Measurements from ENCODE around the gene PLA1A.
A peak's percentile ranks its signal among the peaks of the same experiment; 100 is the strongest.

PLA1A gene

GRCh38 chr3:119609301-119609700 is 11.6 kb downstream of the PLA1A start:
- no peak for DNase-seq

- DNase-seq: no peak
Measured at GRCh38 chr3:119611664-119612063, 14.0 kb downstream of the PLA1A start.

- no peak for DNase-seq
Measured at GRCh38 chr3:119613201-119613600, 15.5 kb downstream of the PLA1A start.

GRCh38 chr3:119613872-119614271 is 16.2 kb downstream of the PLA1A start:
- no peak for DNase-seq

- no peak for DNase-seq
Measured at GRCh38 chr3:119616056-119616455, 18.4 kb downstream of the PLA1A start.

- no peak for DNase-seq
Measured at GRCh38 chr3:119619094-119619493, 21.4 kb downstream of the PLA1A start.

- no peak for DNase-seq
Measured at GRCh38 chr3:119620899-119621298, 23.2 kb downstream of the PLA1A start.

- DNase-seq: no peak
Measured at GRCh38 chr3:119624002-119624720, 26.5 kb downstream of the PLA1A start.

GRCh38 chr3:119625451-119626153 is 27.9 kb downstream of the PLA1A start:
- no peak for DNase-seq

GRCh38 chr3:119626196-119626595 is 28.5 kb downstream of the PLA1A start:
- no peak for DNase-seq

- DNase-seq: peak; percentile 34
Measured at GRCh38 chr3:119627461-119627860, 29.8 kb downstream of the PLA1A start.

- peak; percentile 26 for DNase-seq
Measured at GRCh38 chr3:119628390-119628789, 30.7 kb downstream of the PLA1A start.

- DNase-seq: peak; percentile 35
Measured at GRCh38 chr3:119628816-119629445, 31.2 kb downstream of the PLA1A start.

- DNase-seq: no peak
Measured at GRCh38 chr3:119630128-119630879, 32.6 kb downstream of the PLA1A start.

- DNase-seq: no peak
Measured at GRCh38 chr3:119630880-119631329, 33.2 kb downstream of the PLA1A start.

- no peak for DNase-seq
Measured at GRCh38 chr3:119631516-119631915, 33.8 kb downstream of the PLA1A start.

GRCh38 chr3:119632216-119632615 is 34.5 kb downstream of the PLA1A start:
- no peak for DNase-seq

GRCh38 chr3:119632829-119633228 is 35.1 kb downstream of the PLA1A start:
- DNase-seq: no peak

GRCh38 chr3:119635719-119636118 is 38.0 kb downstream of the PLA1A start:
- no peak for DNase-seq

GRCh38 chr3:119636249-119636648 is 38.6 kb downstream of the PLA1A start:
- no peak for DNase-seq

GRCh38 chr3:119636891-119637611 is 39.4 kb downstream of the PLA1A start:
- no peak for DNase-seq

GRCh38 chr3:119637679-119638477 is 40.2 kb downstream of the PLA1A start:
- peak; percentile 16 for DNase-seq
